Activated B cell treated with CpG ODN at 0.5 μM for 24 hours (primary cell): ENCODE measurements around the gene TMBIM1. TPM values are rescaled to one million over a fixed set of nuclear protein-coding genes. Genes with fewer than 3 reads are reported as not detected.
"Not testable (repeated sequence)": the region's sequence is repeated elsewhere in the genome, so short reads cannot be mapped to it uniquely, and the experiment has no call there.

Source experiments
- ATAC-seq: fragments of 200-7000 bp; cut with Tn5 transposase; one replicate; pipeline ENCODE4 v1.10.0; 2021; ENCODE audit warnings: low read depth, mild to moderate bottlenecking, moderate library complexity
- CTCF ChIA-PET: fragments of 350-600 bp; sonication (Branson Sonifier 250); formaldehyde crosslinking; loops from one replicate; lab custom pipeline; 2021; ENCODE audit warnings: antibody characterized with exemption; lab: Charles Lee
- POLR2A ChIA-PET: fragments of 350-600 bp; sonication (Branson Sonifier 250); formaldehyde crosslinking; loops from one replicate; lab custom pipeline; 2021; ENCODE audit warnings: antibody characterized with exemption; lab: Charles Lee
- DNase-seq: peaks from one replicate; pipeline ENCODE4 v3.0.0; 2022
- H3K27ac Mint-ChIP-seq: one replicate; pipeline ENCODE4 v1.8.0; 2020; ENCODE audit warnings: mixed read lengths
- H3K27me3 Mint-ChIP-seq: one replicate; pipeline ENCODE4 v1.8.0; 2021; ENCODE audit warnings: mixed read lengths
- H3K36me3 Mint-ChIP-seq: one replicate; pipeline ENCODE4 v1.8.0; 2021; ENCODE audit warnings: low read depth, mixed read lengths
- H3K4me1 Mint-ChIP-seq: one replicate; pipeline ENCODE4 v1.8.0; 2021; ENCODE audit warnings: mixed read lengths
- H3K4me3 Mint-ChIP-seq: one replicate; pipeline ENCODE4 v1.8.0; 2020; ENCODE audit warnings: mild to moderate bottlenecking, mixed read lengths
- H3K9me3 Mint-ChIP-seq: one replicate; pipeline ENCODE4 v1.8.0; 2020; ENCODE audit warnings: mixed read lengths
- CTCF ChIP-seq: fragments of 200-600 bp; IDR thresholded peaks from one replicate; pipeline ENCODE4 v1.8.0; 2022; ENCODE audit warnings: antibody characterized with exemption, mild to moderate bottlenecking
- intact Hi-C: fragments of 100-400 bp; cut with micrococcal nuclease; formaldehyde crosslinking; loops from one replicate; pipeline ENCODE4 v1.15.1; 2024
- total RNA-seq: library from RNA; stranded (reverse); gene quantifications from 2 replicates; pipeline ENCODE4 v1.2.3, GENCODE V29; 2022

TMBIM1 gene
- total RNA-seq, 1 donor from 2014 or later, result 45.0 TPM

- CTCF ChIA-PET, result no interaction called here
- no peak for TF ChIP-seq CTCF
- H3K9me3 Mint-ChIP-seq, result no peaks in the 10 kb centered on the region
- H3K4me1 Mint-ChIP-seq, result peaks cover 5% of the 10 kb centered on the region
- no peak overlapping the region for H3K4me3 Mint-ChIP-seq
- DNase-seq (no peak), ATAC-seq (no peak)
- intact Hi-C loops, result no loop called here
- H3K36me3 Mint-ChIP-seq, result no peaks in the 10 kb centered on the region
- no peaks in the 10 kb centered on the region for H3K27me3 Mint-ChIP-seq
- POLR2A ChIA-PET, result no interaction called here
- H3K27ac Mint-ChIP-seq, result no peak overlapping the region
Measured at GRCh38 chr2:218313356-218313755, 21.1 kb upstream of the TMBIM1 start.

GRCh38 chr2:218312267-218312756 is 20.0 kb upstream of the TMBIM1 start:
- no peaks in the 10 kb centered on the region for H3K27me3 Mint-ChIP-seq
- H3K4me3 Mint-ChIP-seq, result no peak overlapping the region
- no peak for DNase-seq
- peaks cover 5% of the 10 kb centered on the region for H3K4me1 Mint-ChIP-seq
- intact Hi-C loops, result no loop called here
- ChIA-PET CTCF (interaction anchor here (0.6 to 1.0 kb wide), 2 partner anchors 12 to 89 kb away, joined by 3 to 4 read pairs; no protein-coding TSS in a partner anchor), POLR2A (no interaction called here)
- no peaks in the 10 kb centered on the region for H3K36me3 Mint-ChIP-seq
- no peaks in the 10 kb centered on the region for H3K9me3 Mint-ChIP-seq
- ATAC-seq, result no peak
- H3K27ac Mint-ChIP-seq, result no peak overlapping the region
- TF ChIP-seq CTCF, result no peak

- H3K36me3 Mint-ChIP-seq, intact Hi-C loops, H3K9me3 Mint-ChIP-seq, H3K27me3 Mint-ChIP-seq, H3K27ac Mint-ChIP-seq, DNase-seq, ATAC-seq, H3K4me3 Mint-ChIP-seq, H3K4me1 Mint-ChIP-seq: not testable (repeated sequence)
- CTCF ChIA-PET, result interaction anchor here (1.0 kb wide), 1 partner anchor 12 kb away, joined by 4 read pairs; no protein-coding TSS in a partner anchor
- POLR2A ChIA-PET, result interaction anchor here (0.6 kb wide), 1 partner anchor 10 kb away, joined by 7 read pairs; no protein-coding TSS in a partner anchor
Measured at GRCh38 chr2:218311541-218312266, 19.4 kb upstream of the TMBIM1 start.

GRCh38 chr2:218310853-218311540 is 18.7 kb upstream of the TMBIM1 start:
- no peak for DNase-seq
- Mint-ChIP-seq H3K4me3 (no peak overlapping the region), H3K36me3 (no peaks in the 10 kb centered on the region), H3K27me3 (no peaks in the 10 kb centered on the region), H3K9me3 (no peaks in the 10 kb centered on the region), H3K4me1 (no peaks in the 10 kb centered on the region), H3K27ac (no peak overlapping the region)
- no peak for ATAC-seq
- POLR2A ChIA-PET, result interaction anchor here (0.6 kb wide), 1 partner anchor 11 kb away, joined by 7 read pairs; no protein-coding TSS in a partner anchor
- CTCF ChIA-PET, result no interaction called here
- intact Hi-C loops, result no loop called here
- no peak for TF ChIP-seq CTCF

- Mint-ChIP-seq H3K27ac (no peak overlapping the region), H3K4me3 (no peak overlapping the region), H3K36me3 (no peaks in the 10 kb centered on the region), H3K9me3 (no peaks in the 10 kb centered on the region), H3K27me3 (no peaks in the 10 kb centered on the region), H3K4me1 (no peaks in the 10 kb centered on the region)
- ChIA-PET POLR2A (no interaction called here), CTCF (interaction anchor here (1.7 kb wide), 1 partner anchor 49 kb away, joined by 6 read pairs; the partner anchor contains the start of gene CATIP)
- ATAC-seq, result no peak
- DNase-seq, result no peak
- intact Hi-C loops, result no loop called here
- TF ChIP-seq CTCF, result no peak
Measured at GRCh38 chr2:218307415-218308090, 15.2 kb upstream of the TMBIM1 start.
